NB4 (cell line): ENCODE data around the gene FXN.

Experiments
- DNase-seq: peaks from one replicate; pipeline ENCODE4 v3.0.0; 2010; ENCODE audit warnings: low read depth
- H3K4me3 ChIP-seq: one replicate; pipeline ENCODE4 v1.5.1; 2011; ENCODE audit warnings: mild to moderate bottlenecking, low read depth, low read length, moderate library complexity
- MYC ChIP-seq: IDR thresholded peaks from 2 replicates; pipeline ENCODE4 v1.6.1; 2011; ENCODE audit warnings: low read depth, low read length
- POLR2A ChIP-seq: IDR thresholded peaks from 2 replicates; pipeline ENCODE4 v1.6.1; 2011; ENCODE audit warnings: mild to moderate bottlenecking; ENCODE audit not compliant: insufficient read length; ENCODE audit errors: extremely low read depth
- TF ChIP-seq, protein P1 (sequence below): IDR thresholded peaks from 2 replicates; pipeline ENCODE4 v1.6.1; 2011; ENCODE audit warnings: low read depth, low read length
- TF ChIP-seq, protein P2 (sequence below): IDR thresholded peaks from one replicate; pipeline ENCODE4 v1.5.1; 2012; ENCODE audit warnings: low read depth, low read length

Gene FXN

DNA sequence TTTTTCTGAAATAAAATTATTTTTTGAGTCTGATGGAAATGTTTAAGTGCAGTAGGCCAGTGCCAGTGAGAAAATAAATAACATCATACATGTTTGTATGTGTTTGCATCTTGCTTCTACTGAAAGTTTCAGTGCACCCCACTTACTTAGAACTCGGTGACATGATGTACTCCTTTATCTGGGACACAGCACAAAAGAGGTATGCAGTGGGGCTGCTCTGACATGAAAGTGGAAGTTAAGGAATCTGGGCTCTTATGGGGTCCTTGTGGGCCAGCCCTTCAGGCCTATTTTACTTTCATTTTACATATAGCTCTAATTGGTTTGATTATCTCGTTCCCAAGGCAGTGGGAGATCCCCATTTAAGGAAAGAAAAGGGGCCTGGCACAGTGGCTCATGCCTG, 39.2 kb downstream of the FXN start:
- TF ChIP-seq, protein P1, sequence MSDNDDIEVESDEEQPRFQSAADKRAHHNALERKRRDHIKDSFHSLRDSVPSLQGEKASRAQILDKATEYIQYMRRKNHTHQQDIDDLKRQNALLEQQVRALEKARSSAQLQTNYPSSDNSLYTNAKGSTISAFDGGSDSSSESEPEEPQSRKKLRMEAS: no peak
- H3K4me3 ChIP-seq: no peak overlapping the region
- no peak for DNase-seq

DNA sequence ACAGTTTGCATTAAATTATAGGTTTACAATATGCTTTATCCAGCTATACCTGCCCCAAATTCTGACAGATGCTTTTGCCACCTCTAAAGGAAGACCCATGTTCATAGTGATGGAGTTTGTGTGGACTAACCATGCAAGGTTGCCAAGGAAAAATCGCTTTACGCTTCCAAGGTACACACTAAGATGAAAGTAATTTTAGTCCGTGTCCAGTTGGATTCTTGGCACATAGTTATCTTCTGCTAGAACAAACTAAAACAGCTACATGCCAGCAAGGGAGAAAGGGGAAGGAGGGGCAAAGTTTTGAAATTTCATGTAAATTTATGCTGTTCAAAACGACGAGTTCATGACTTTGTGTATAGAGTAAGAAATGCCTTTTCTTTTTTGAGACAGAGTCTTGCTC, 41.0 kb downstream of the FXN start:
- TF ChIP-seq POLR2A (no peak), MYC (no peak)
- TF ChIP-seq, protein P1: no peak
- TF ChIP-seq, protein P2, sequence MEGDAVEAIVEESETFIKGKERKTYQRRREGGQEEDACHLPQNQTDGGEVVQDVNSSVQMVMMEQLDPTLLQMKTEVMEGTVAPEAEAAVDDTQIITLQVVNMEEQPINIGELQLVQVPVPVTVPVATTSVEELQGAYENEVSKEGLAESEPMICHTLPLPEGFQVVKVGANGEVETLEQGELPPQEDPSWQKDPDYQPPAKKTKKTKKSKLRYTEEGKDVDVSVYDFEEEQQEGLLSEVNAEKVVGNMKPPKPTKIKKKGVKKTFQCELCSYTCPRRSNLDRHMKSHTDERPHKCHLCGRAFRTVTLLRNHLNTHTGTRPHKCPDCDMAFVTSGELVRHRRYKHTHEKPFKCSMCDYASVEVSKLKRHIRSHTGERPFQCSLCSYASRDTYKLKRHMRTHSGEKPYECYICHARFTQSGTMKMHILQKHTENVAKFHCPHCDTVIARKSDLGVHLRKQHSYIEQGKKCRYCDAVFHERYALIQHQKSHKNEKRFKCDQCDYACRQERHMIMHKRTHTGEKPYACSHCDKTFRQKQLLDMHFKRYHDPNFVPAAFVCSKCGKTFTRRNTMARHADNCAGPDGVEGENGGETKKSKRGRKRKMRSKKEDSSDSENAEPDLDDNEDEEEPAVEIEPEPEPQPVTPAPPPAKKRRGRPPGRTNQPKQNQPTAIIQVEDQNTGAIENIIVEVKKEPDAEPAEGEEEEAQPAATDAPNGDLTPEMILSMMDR: no peak
- DNase-seq: no peak
- H3K4me3 ChIP-seq: no peak overlapping the region

GRCh38 chr9:69078069-69078468, 42.5 kb downstream of the FXN start:
- no peak for DNase-seq
- TF ChIP-seq POLR2A (no peak), MYC (no peak)
- TF ChIP-seq, protein P2: no peak
- TF ChIP-seq, protein P1: no peak
- H3K4me3 ChIP-seq: no peak overlapping the region

- TF ChIP-seq MYC (no peak), POLR2A (no peak)
- TF ChIP-seq, protein P2: no peak
- DNase-seq: no peak
- no peak overlapping the region for H3K4me3 ChIP-seq
Measured at GRCh38 chr9:69078581-69078980, 43.0 kb downstream of the FXN start.

DNA sequence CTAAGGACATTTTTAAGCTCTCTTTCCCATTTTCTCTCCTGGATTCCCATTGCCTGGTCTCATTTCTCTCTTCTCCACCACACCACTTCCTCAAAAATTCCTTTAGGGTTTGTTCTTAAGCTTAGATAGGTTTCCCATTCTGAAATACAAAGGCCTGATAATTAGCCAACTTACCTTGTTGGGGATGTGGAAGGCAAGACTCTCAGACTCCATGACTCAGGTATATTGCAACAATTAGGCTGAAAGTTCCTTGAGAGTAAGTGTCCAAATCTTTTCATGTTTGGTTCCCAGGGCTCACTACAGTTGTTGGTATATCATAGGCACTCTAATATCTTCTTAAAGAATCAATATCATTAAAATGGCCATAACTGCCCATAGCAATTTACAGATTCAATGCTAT, 43.6 kb downstream of the FXN start:
- H3K4me3 ChIP-seq: no peak overlapping the region
- no peak for DNase-seq
- no peak for TF ChIP-seq MYC
- TF ChIP-seq, protein P2: no peak
- TF ChIP-seq, protein P1: no peak
- no peak for TF ChIP-seq POLR2A

DNA sequence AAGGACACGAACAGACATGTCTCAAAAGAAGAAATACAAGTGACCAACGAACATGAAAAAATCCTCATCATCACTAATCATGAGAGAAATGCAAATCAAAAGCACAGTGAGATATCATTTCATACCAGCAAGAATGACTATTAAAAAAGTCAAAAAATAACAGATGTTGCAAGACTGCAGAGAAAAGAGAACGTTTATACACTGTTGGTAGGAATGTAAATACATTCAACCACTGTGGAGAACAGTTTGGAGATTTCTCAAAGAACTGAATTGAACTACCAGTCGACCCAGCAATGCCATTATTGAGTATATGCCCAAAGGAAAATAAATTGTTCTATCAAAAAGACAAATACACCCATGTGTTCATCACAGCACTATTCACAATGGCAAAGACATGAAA, 45.7 kb downstream of the FXN start:
- no peak overlapping the region for H3K4me3 ChIP-seq
- DNase-seq: no peak
- TF ChIP-seq POLR2A: no peak
- TF ChIP-seq MYC: no peak
- TF ChIP-seq, protein P2: no peak
- TF ChIP-seq, protein P1: no peak
